IMR-90 (cell line): ENCODE measurements around the gene HDAC3. TPM values are rescaled to one million over a fixed set of nuclear protein-coding genes. Genes with fewer than 3 reads are reported as not detected.

Experiments
- ATAC-seq: fragments of 200-7000 bp; cut with Tn5 transposase; 2 replicates; pipeline ENCODE4 v1.9.1; 2020; ENCODE audit warnings: low read depth, mild to moderate bottlenecking, moderate library complexity
- BruUV-seq: library from RNA; stranded (reverse); fragments of 400-500 nt; replicated peaks from 2 replicates; lab custom pipeline; 2021; lab: Mats Ljungman, UMichigan
- CTCF ChIA-PET: fragments of 300-600 bp; formaldehyde crosslinking; extraction: SDS; loops from one replicate; lab custom pipeline; 2021; ENCODE audit warnings: antibody characterized with exemption; lab: Yijun Ruan, JAX
- POLR2A ChIA-PET: fragments of 300-600 bp; sonication (Branson Sonifier 250); formaldehyde crosslinking; loops from one replicate; lab custom pipeline; 2022; ENCODE audit warnings: antibody characterized with exemption; ENCODE audit not compliant: unreplicated experiment; lab: Charles Lee
- DNase-seq: peaks from one replicate; pipeline ENCODE4 v3.0.0; 2013
- H2AFZ ChIP-seq: replicated peaks from 2 replicates; pipeline ENCODE3; 2013; ENCODE audit warnings: low read length, mild to moderate bottlenecking; ENCODE audit not compliant: poor library complexity
- H2AK5ac ChIP-seq: 2 replicates; pipeline ENCODE4 v1.6.1; 2013; ENCODE audit warnings: low read depth, low read length, inconsistent platforms
- H2AK9ac ChIP-seq: replicated peaks from 2 replicates; pipeline ENCODE3; 2013; ENCODE audit warnings: mild to moderate bottlenecking, low read depth, low read length, moderate library complexity; ENCODE audit not compliant: poor library complexity
- H2BK120ac ChIP-seq: 2 replicates; pipeline ENCODE4 v1.6.1; 2013; ENCODE audit warnings: low read depth, low read length, inconsistent platforms
- H2BK15ac ChIP-seq: 3 replicates; pipeline ENCODE4 v1.6.1; 2013; ENCODE audit warnings: low read depth, low read length, inconsistent platforms
- H2BK20ac ChIP-seq: 2 replicates; pipeline ENCODE4 v1.6.1; 2013; ENCODE audit warnings: low read depth, mild to moderate bottlenecking, inconsistent platforms, low read length, moderate library complexity
- H2BK5ac ChIP-seq: 2 replicates; pipeline ENCODE4 v1.6.1; 2013; ENCODE audit warnings: mild to moderate bottlenecking, low read depth, low read length, inconsistent platforms; ENCODE audit not compliant: poor library complexity, severe bottlenecking
- H3K14ac ChIP-seq: replicated peaks from 2 replicates; pipeline ENCODE4 v1.6.1; 2013; ENCODE audit warnings: low read depth, low read length, inconsistent platforms
- H3K18ac ChIP-seq: 2 replicates; pipeline ENCODE4 v1.6.1; 2013; ENCODE audit warnings: low read depth, low read length, control low read depth
- H3K23ac ChIP-seq: 2 replicates; pipeline ENCODE4 v1.6.1; 2013; ENCODE audit warnings: low read depth, low read length, inconsistent platforms
- H3K27ac ChIP-seq: 2 replicates; pipeline ENCODE4 v1.5.1; 2013; ENCODE audit warnings: mild to moderate bottlenecking, control low read depth, low read length; ENCODE audit not compliant: insufficient read depth
- H3K27me3 ChIP-seq: 2 replicates; pipeline ENCODE4 v1.6.1; 2013; ENCODE audit warnings: low read length; ENCODE audit not compliant: control insufficient read depth, insufficient read depth
- H3K36me3 ChIP-seq: 2 replicates; pipeline ENCODE4 v1.6.1; 2013; ENCODE audit warnings: low read length, mixed read lengths; ENCODE audit not compliant: control insufficient read depth, insufficient read depth
- H3K4ac ChIP-seq: 2 replicates; pipeline ENCODE4 v1.6.1; 2013; ENCODE audit warnings: low read depth, low read length, inconsistent platforms
- H3K4me1 ChIP-seq: 2 replicates; pipeline ENCODE4 v1.6.1; 2013; ENCODE audit warnings: low read length, mixed read lengths; ENCODE audit not compliant: control insufficient read depth, insufficient read depth
- H3K4me2 ChIP-seq: 2 replicates; pipeline ENCODE4 v1.6.1; 2013; ENCODE audit warnings: low read depth, mild to moderate bottlenecking, control low read depth, low read length, moderate library complexity
- H3K4me3 ChIP-seq: 2 replicates; pipeline ENCODE4 v1.5.1; 2013; ENCODE audit warnings: low read depth, mild to moderate bottlenecking, control low read depth, low read length, moderate library complexity; ENCODE audit not compliant: insufficient read depth
- H3K56ac ChIP-seq: 2 replicates; pipeline ENCODE4 v1.6.1; 2013; ENCODE audit warnings: low read length, inconsistent platforms; ENCODE audit not compliant: insufficient read depth; ENCODE audit errors: extremely low read depth
- H3K79me1 ChIP-seq, 2 experiments: 2 replicates each; pipeline ENCODE4 v1.6.1; 2013; ENCODE audit warnings: low read length in 2 of 2, inconsistent platforms in 1 of 2, low read depth in 1 of 2
- H3K9ac ChIP-seq: 2 replicates; pipeline ENCODE4 v1.6.1; 2013; ENCODE audit warnings: low read depth, low read length, control low read depth
- H3K9me1 ChIP-seq: 2 replicates; pipeline ENCODE4 v1.6.1; 2013; ENCODE audit warnings: low read length, inconsistent platforms; ENCODE audit not compliant: insufficient read depth
- H3K9me3 ChIP-seq: 2 replicates; pipeline ENCODE4 v1.6.1; 2013; ENCODE audit warnings: low read length; ENCODE audit not compliant: control insufficient read depth, insufficient read depth
- H4K20me1 ChIP-seq: 2 replicates; pipeline ENCODE4 v1.6.1; 2013; ENCODE audit warnings: low read length, inconsistent platforms; ENCODE audit not compliant: insufficient read depth
- H4K5ac ChIP-seq: 2 replicates; pipeline ENCODE4 v1.6.1; 2013; ENCODE audit warnings: mild to moderate bottlenecking, low read depth, low read length, control low read depth
- H4K8ac ChIP-seq, 2 experiments: 2 replicates each; pipeline ENCODE4 v1.6.1; 2013; ENCODE audit warnings: low read depth in 2 of 2, low read length in 2 of 2, control low read depth in 1 of 2, inconsistent platforms in 1 of 2
- H4K91ac ChIP-seq: 2 replicates; pipeline ENCODE4 v1.6.1; 2013; ENCODE audit warnings: low read depth, low read length, inconsistent platforms; ENCODE audit not compliant: insufficient read depth
- BHLHE40 ChIP-seq: fragments of 150-350 bp; IDR thresholded peaks from 2 replicates; pipeline ENCODE4 v1.6.1; 2016; ENCODE audit warnings: mild to moderate bottlenecking, low read depth, low read length
- CEBPB ChIP-seq: IDR thresholded peaks from 2 replicates; pipeline ENCODE4 v1.6.1; 2012; ENCODE audit warnings: low read depth, low read length, improper control_type of control experiment
- CHD1 ChIP-seq: IDR thresholded peaks from 2 replicates; pipeline ENCODE4 v1.6.1; 2012; ENCODE audit warnings: low read depth, low read length, improper control_type of control experiment
- FOS ChIP-seq: fragments of 150-350 bp; IDR thresholded peaks from 2 replicates; pipeline ENCODE4 v1.6.1; 2016; ENCODE audit warnings: low read depth, low read length
- MAFK ChIP-seq: IDR thresholded peaks from 2 replicates; pipeline ENCODE4 v1.6.1; 2012; ENCODE audit warnings: low read depth, low read length, improper control_type of control experiment
- MAZ ChIP-seq: IDR thresholded peaks from 2 replicates; pipeline ENCODE4 v1.6.1; 2012; ENCODE audit warnings: low read depth, mild to moderate bottlenecking, low read length, improper control_type of control experiment, moderate library complexity, borderline replicate concordance
- MXI1 ChIP-seq: IDR thresholded peaks from 2 replicates; pipeline ENCODE4 v1.6.1; 2012; ENCODE audit warnings: low read depth, mild to moderate bottlenecking, low read length, moderate library complexity, borderline replicate concordance
- NFE2L2 ChIP-seq: fragments of 150-350 bp; IDR thresholded peaks from 2 replicates; pipeline ENCODE4 v1.6.1; 2016; ENCODE audit warnings: low read depth, mild to moderate bottlenecking, low read length
- POLR2A ChIP-seq: IDR thresholded peaks from 2 replicates; pipeline ENCODE4 v1.6.1; 2012; ENCODE audit warnings: mild to moderate bottlenecking, low read depth, low read length
- RAD21 ChIP-seq: IDR thresholded peaks from 2 replicates; pipeline ENCODE4 v1.6.1; 2012; ENCODE audit warnings: low read length, improper control_type of control experiment
- RCOR1 ChIP-seq: IDR thresholded peaks from 2 replicates; pipeline ENCODE4 v1.6.1; 2012; ENCODE audit warnings: mild to moderate bottlenecking, low read length, improper control_type of control experiment; ENCODE audit not compliant: insufficient replicate concordance
- RFX5 ChIP-seq: IDR thresholded peaks from 2 replicates; pipeline ENCODE4 v1.8.0; 2012; ENCODE audit warnings: low read depth, mild to moderate bottlenecking, low read length, moderate library complexity
- SMC3 ChIP-seq: fragments of 150-350 bp; IDR thresholded peaks from 2 replicates; pipeline ENCODE4 v1.6.1; 2016; ENCODE audit warnings: low read depth, mild to moderate bottlenecking, antibody characterized with exemption, low read length, moderate library complexity
- WGBS, 2 experiments: methylation state at CpG; one replicate each; pipeline versions ENCODE4 v1.1.5 to v1.1.7; 2013; ENCODE audit warnings: missing lambda C conversion rate in 2 of 2; ENCODE audit not compliant: insufficient read length in 1 of 2; ENCODE audit errors: extremely low coverage in 2 of 2; 5-methylcytosine and 5-hydroxymethylcytosine counted together
- dilution Hi-C: fragments of 300-500 bp; cut with HindIII; formaldehyde crosslinking; loops from one replicate; pipeline ENCODE4 v1.14.3; 2018; ENCODE audit warnings: low sequenced_read_pairs; ENCODE audit not compliant: unreplicated experiment
- in situ Hi-C: fragments of 300-500 bp; cut with MboI; formaldehyde crosslinking; loops from 3 replicates; pipeline ENCODE4 v1.14.3; 2019; ENCODE audit warnings: low sequenced_read_pairs, inconsistent platforms, mixed read lengths
- intact Hi-C: fragments of 100-400 bp; cut with micrococcal nuclease; formaldehyde crosslinking; loops from 2 replicates; pipeline ENCODE4 v1.10.0; 2022
- polyA plus RNA-seq, 3 experiments: library from polyadenylated mRNA; depleted of rRNA; stranded (reverse); fragments of >200 nt; gene quantifications; 2 replicates each; pipeline ENCODE4 v1.2.3, GENCODE V29; 2012; ENCODE audit warnings: low replicate concordance in 1 of 3
- total RNA-seq: library from RNA; depleted of rRNA; stranded (reverse); fragments of >200 nt; gene quantifications from 2 replicates; pipeline ENCODE4 v1.2.3, GENCODE V29; 2012
- TF ChIP-seq, protein P1 (sequence below): fragments of 150-350 bp; IDR thresholded peaks from 2 replicates; pipeline ENCODE4 v1.6.1; 2017; ENCODE audit warnings: mild to moderate bottlenecking, antibody characterized with exemption, low read length, low read depth
- TF ChIP-seq, protein P2 (sequence below): fragments of 150-350 bp; IDR thresholded peaks from 2 replicates; pipeline ENCODE4 v1.6.1; 2016; ENCODE audit warnings: low read depth, mild to moderate bottlenecking, low read length, moderate library complexity, borderline replicate concordance

The HDAC3 gene
- total and polyA plus RNA-seq, 2 of the 4 experiments (the other 2 are of a cell fraction) = 84.2 to 89.7 TPM

DNA sequence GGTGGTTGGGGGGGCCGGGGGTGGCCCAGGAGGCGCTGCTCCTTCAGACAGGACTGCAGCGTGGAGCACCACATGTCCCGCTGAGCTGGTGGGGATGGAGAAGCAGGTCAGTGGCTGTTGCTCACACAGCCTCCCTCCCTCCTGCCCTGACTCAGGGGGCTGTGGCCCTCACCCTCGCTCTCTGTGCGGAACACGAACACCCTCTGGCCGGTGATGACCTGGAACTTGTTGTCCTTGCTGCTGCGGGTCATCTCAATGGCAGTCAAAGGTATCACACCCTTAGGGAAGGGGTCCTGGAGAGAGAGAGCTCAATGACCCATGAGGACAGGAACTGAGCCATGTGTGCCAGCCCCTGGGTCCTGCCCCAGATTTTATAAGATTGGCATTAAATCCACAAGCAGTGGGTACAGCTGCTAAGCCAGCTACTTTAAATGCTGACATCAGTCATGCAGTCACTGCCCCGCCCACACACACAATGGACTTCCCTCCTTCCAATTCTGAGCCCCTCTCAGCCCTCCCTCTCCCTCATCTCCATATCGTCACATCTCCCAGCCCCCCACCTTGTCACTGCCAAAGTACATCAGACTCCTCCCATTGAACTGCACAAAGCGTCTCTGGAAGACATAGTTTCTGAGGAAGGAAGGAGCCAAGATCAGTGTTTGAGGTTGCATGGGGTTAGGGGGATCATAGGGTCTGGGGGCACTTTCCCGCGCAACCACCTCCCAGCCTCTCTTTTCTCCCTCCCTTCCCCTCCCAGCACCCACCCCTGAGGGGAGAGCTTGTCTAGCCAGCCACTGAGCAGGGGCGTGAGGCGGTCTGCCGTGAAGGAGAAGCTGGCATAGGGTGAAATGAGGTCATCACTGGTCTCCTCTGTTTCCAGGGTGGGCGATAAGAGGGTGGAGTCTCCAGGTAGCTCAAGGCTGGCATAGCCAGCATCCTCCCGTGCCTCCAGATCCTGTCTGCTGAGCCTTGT, 36.5 kb upstream of the HDAC3 start:
- no peak overlapping the region for H2BK20ac ChIP-seq
- H3K9me3 ChIP-seq = no peaks in the 10 kb centered on the region
- no peak for ATAC-seq
- no peak overlapping the region for H3K4ac ChIP-seq
- H2BK5ac ChIP-seq = no peak overlapping the region
- H3K9ac ChIP-seq = no peak overlapping the region
- no peak overlapping the region for H2BK15ac ChIP-seq
- in situ Hi-C loops (no loop called here), dilution Hi-C loops (no loop called here), intact Hi-C loops (no loop called here)
- no peak overlapping the region for H4K91ac ChIP-seq
- CTCF ChIA-PET = no interaction called here
- no peaks in the 10 kb centered on the region for H3K79me1 ChIP-seq
- no peak overlapping the region for H3K23ac ChIP-seq
- WGBS, 2 experiments = 87% methylated on average over 4 of the region's 19 CpGs; no CpG with 5 or more reads in 1 of the 2 experiments
- H3K4me3 ChIP-seq = no peak overlapping the region
- no peak overlapping the region for H3K4me2 ChIP-seq
- H3K36me3 ChIP-seq = peaks cover 19% of the 10 kb centered on the region
- no peak overlapping the region for H2AK9ac ChIP-seq
- H2BK120ac ChIP-seq = no peak overlapping the region
- H4K20me1 ChIP-seq = no peaks in the 10 kb centered on the region
- H4K5ac ChIP-seq = no peak overlapping the region
- H4K8ac ChIP-seq = no peak overlapping the region
- H3K27me3 ChIP-seq = no peaks in the 10 kb centered on the region
- no peak overlapping the region for H3K56ac ChIP-seq
- no peak overlapping the region for H3K27ac ChIP-seq
- H2AFZ ChIP-seq = peak overlapping the region; percentile 32
- H3K18ac ChIP-seq = no peak overlapping the region
- H3K9me1 ChIP-seq = no peaks in the 10 kb centered on the region; the same call in 1 of the 2 replicates
- DNase-seq = no peak
- H3K4me1 ChIP-seq = no peaks in the 10 kb centered on the region
- no peak overlapping the region for H2AK5ac ChIP-seq
- no TSS peak for BruUV-seq
- H3K14ac ChIP-seq = no peak overlapping the region
- POLR2A ChIA-PET = no interaction called here
- TF ChIP-seq CHD1 (no peak), BHLHE40 (no peak), SMC3 (no peak), NFE2L2 (no peak), RAD21 (no peak), FOS (no peak), MAZ (no peak), CEBPB (no peak), MAFK (no peak), RFX5 (no peak), RCOR1 (no peak), POLR2A (no peak), MXI1 (no peak)
- TF ChIP-seq, protein P1, sequence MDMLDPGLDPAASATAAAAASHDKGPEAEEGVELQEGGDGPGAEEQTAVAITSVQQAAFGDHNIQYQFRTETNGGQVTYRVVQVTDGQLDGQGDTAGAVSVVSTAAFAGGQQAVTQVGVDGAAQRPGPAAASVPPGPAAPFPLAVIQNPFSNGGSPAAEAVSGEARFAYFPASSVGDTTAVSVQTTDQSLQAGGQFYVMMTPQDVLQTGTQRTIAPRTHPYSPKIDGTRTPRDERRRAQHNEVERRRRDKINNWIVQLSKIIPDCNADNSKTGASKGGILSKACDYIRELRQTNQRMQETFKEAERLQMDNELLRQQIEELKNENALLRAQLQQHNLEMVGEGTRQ = no peak
- TF ChIP-seq, protein P2, sequence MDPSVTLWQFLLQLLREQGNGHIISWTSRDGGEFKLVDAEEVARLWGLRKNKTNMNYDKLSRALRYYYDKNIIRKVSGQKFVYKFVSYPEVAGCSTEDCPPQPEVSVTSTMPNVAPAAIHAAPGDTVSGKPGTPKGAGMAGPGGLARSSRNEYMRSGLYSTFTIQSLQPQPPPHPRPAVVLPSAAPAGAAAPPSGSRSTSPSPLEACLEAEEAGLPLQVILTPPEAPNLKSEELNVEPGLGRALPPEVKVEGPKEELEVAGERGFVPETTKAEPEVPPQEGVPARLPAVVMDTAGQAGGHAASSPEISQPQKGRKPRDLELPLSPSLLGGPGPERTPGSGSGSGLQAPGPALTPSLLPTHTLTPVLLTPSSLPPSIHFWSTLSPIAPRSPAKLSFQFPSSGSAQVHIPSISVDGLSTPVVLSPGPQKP = no peak
